Activated T-cell treated with anti-CD3 and anti-CD28 coated beads, Interleukin-2, amount 50 U/mL, for 72 hours (primary cell): Measurements from ENCODE around the gene STK31. TPM values are rescaled to one million over a fixed set of nuclear protein-coding genes. Genes with fewer than 3 reads are reported as not detected.
"Not testable (repeated sequence)": the region's sequence is repeated elsewhere in the genome, so short reads cannot be mapped to it uniquely, and the experiment has no call there.

Experiments used
- ATAC-seq, 2 donors: fragments of 150-1000 bp; cut with Tn5 transposase; replicated peaks in 1 of 2; 2 replicates each; pipeline ENCODE4 v1.10.0; 2021; ENCODE audit warnings: moderate library complexity in 2 of 2, mild to moderate bottlenecking in 1 of 2
- DNase-seq, 2 donors: peaks; one replicate each; pipeline ENCODE4 v3.0.0; 2021 to 2022; ENCODE audit warnings: mixed read lengths in 1 of 2
- H3K27ac Mint-ChIP-seq: one replicate; pipeline ENCODE4 v1.8.0; 2022; ENCODE audit warnings: mild to moderate bottlenecking, moderate library complexity, mixed read lengths
- H3K27me3 Mint-ChIP-seq: one replicate; pipeline ENCODE4 v1.8.0; 2022; ENCODE audit warnings: low read depth, mixed read lengths
- H3K36me3 Mint-ChIP-seq, 2 donors: one replicate each; pipeline ENCODE4 v1.8.0; 2022; ENCODE audit warnings: mixed read lengths in 2 of 2, mild to moderate bottlenecking in 1 of 2; ENCODE audit not compliant: insufficient read depth in 2 of 2
- H3K4me1 Mint-ChIP-seq: one replicate; pipeline ENCODE4 v1.8.0; 2022; ENCODE audit warnings: low read depth, mixed read lengths
- H3K4me3 Mint-ChIP-seq, 2 donors: one replicate each; pipeline ENCODE4 v1.8.0; 2022; ENCODE audit warnings: mild to moderate bottlenecking in 2 of 2, mixed read lengths in 2 of 2, moderate library complexity in 2 of 2
- H3K9me3 Mint-ChIP-seq, 2 donors: one replicate each; pipeline ENCODE4 v1.8.0; 2022; ENCODE audit warnings: mixed read lengths in 2 of 2
- total RNA-seq, 2 donors: library from RNA; stranded (reverse); gene quantifications; one replicate each; pipeline ENCODE4 v1.2.3, GENCODE V29; 2022

STK31 gene
- total RNA-seq, 2 donors from 2014 or later, result 1.3 TPM; not detected in 1

DNA sequence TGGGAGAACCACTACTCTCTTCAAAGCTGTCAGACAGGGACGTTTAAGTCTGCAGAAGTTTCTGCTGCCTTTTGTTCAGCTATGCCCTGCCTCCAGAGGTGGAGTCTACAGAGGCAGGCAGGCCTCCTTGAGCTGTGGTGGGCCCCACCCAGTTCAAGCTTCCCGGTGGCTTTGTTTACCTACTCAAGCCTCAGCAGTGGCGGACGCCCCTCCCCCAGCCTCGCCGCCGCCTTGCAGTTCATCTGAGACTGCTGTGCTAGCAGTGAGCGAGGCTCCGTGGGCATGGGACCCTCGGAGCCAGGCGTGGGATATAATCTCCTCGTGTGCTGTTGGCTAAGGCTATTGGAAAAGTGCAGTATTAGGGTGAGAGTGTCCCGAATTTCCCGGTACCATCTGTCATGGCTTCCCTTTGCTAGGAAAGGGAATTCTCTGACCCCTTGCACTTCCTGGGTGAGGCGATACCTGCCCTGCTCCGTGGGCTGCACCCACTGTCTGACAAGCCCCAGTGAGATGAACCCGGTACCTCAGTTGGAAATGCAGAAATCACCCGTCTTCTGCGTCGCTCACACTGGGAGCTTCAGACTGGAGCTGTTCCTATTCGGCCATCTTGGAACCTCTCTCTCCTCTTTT is 12.7 kb downstream of the STK31 start:
- H3K9me3 Mint-ChIP-seq, H3K27ac Mint-ChIP-seq, H3K27me3 Mint-ChIP-seq, H3K4me1 Mint-ChIP-seq, ATAC-seq, H3K36me3 Mint-ChIP-seq, DNase-seq, H3K4me3 Mint-ChIP-seq: not testable (repeated sequence)

DNA sequence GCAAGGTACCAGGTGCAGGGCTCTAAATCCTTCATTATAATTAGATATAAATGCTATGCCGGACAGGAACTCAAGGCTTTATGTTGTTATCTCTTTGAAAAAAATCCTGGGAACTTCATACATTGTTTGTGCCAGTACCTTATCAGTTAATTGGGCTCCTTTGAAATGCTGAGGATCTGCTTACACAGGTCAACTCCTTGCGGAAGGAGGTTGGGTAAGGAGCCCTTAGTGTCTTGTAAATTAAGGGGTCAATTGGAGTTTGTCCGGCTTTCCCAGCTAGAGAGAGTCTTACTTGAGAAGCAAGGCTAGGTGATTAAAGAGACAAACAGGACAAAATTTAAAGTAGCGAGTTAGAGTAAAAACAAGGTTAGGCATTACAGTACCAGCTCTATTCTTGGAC is 14.1 kb downstream of the STK31 start:
- not testable (repeated sequence) for ATAC-seq, DNase-seq, H3K4me3 Mint-ChIP-seq, H3K9me3 Mint-ChIP-seq, H3K27me3 Mint-ChIP-seq, H3K4me1 Mint-ChIP-seq, H3K36me3 Mint-ChIP-seq, H3K27ac Mint-ChIP-seq

DNA sequence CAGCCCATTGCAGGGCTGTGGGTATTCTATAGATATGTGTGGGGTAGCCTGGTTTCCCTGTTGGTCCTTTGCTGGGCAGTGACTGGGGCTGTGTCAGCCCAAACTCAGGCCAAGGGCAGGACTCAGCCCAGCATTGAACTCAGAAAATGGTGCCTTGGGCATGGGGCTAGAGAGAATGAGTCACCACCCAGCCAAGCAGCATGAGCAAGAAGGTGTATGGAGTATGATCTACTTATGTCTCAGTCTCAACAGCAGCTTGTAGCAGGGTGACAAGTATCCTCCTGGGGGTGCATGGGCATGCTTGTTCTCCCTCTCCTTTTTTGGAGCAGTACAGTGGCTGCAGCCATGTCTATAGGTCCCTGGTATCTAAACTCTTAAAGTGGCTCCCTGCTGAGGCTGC is 32.0 kb downstream of the STK31 start:
- ATAC-seq (no peak), DNase-seq (no peak)
- Mint-ChIP-seq H3K27me3 (no peaks in the 10 kb centered on the region), H3K9me3 (peaks cover 12 to 17% of the 10 kb centered on the region in 2 donors), H3K4me3 (no peak overlapping the region), H3K4me1 (no peaks in the 10 kb centered on the region), H3K27ac (no peak overlapping the region), H3K36me3 (peaks cover 9 to 13% of the 10 kb centered on the region in 2 donors)

DNA sequence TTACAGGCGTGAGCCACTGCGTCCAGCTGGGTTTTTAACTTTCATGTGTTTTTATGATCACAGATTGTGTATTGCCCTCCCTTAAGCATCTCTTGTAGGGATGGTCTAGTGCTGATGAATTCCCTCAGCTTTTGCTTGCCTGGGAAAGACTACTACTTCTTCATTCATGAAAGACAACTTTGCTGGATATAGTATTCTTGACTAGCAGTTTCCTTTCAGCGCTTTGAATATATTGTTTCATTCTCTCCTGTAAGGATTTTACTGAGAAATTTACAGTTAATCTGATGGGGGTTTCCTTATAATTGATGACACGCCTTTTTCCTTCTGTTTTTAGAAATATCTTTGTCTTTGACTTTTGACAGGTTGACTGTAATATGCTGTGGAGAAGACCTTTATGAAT is 33.2 kb downstream of the STK31 start:
- ATAC-seq (no peak), DNase-seq (no peak)
- Mint-ChIP-seq H3K27ac (no peak overlapping the region), H3K36me3 (peaks cover 9 to 13% of the 10 kb centered on the region in 2 donors), H3K27me3 (no peaks in the 10 kb centered on the region), H3K4me3 (no peak overlapping the region), H3K9me3 (peaks cover 12 to 20% of the 10 kb centered on the region in 2 donors), H3K4me1 (no peaks in the 10 kb centered on the region)

DNA sequence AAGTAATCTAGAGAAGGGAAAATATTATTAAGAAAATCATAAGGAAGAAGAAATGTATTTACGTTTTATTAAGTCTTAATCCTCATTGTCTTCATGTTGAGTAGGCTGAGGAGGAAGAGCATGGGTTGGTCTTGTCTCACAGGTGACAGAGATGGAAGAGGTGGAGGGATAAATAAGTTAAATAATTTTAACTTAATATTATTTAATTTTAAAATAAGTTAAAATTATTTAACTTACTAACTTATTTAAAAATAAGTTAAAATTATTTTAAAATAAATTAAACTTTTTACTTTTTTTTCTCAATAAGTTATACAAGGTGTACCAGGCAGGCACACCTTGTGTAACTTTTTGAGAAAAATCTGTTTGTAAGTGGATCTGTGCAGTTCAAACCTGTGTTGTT is 36.6 kb downstream of the STK31 start:
- H3K9me3 Mint-ChIP-seq, result peaks cover 12 to 20% of the 10 kb centered on the region in 2 donors
- H3K27me3 Mint-ChIP-seq, result no peaks in the 10 kb centered on the region
- no peak overlapping the region for H3K27ac Mint-ChIP-seq
- H3K36me3 Mint-ChIP-seq, result peaks cover 9 to 13% of the 10 kb centered on the region in 2 donors
- H3K4me3 Mint-ChIP-seq, result no peak overlapping the region
- ATAC-seq (no peak), DNase-seq (no peak)
- no peaks in the 10 kb centered on the region for H3K4me1 Mint-ChIP-seq

- H3K4me3 Mint-ChIP-seq, result no peak overlapping the region
- no peak for ATAC-seq
- H3K27ac Mint-ChIP-seq, result no peak overlapping the region
- H3K36me3 Mint-ChIP-seq, result peaks cover 0 to 2% of the 10 kb centered on the region in 2 donors
- peaks cover 0 to 5% of the 10 kb centered on the region in 2 donors for H3K9me3 Mint-ChIP-seq
- H3K27me3 Mint-ChIP-seq, result no peaks in the 10 kb centered on the region
- DNase-seq, result no peak
- H3K4me1 Mint-ChIP-seq, result no peaks in the 10 kb centered on the region
These were observed 41.8 kb downstream of the STK31 start for GRCh38 chr7:23751852-23752251.

DNA sequence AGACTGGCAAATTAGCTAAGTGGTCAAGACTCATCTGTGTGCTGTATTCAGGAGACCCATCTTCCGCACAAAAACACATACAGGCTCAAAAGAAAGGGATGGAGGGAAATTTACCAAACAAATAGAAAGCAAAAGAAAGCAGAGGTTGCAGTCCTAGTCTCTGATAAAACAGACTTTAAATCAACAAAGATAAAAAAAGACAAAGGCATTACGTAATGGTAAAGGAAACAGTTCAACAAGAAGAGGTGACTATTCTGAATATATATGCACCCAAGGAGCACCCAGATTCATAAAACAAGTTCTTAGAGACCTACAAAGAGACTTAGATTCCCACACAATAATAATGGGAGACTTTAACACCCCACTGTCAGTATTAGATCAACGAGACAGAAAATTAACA is 48.8 kb downstream of the STK31 start:
- H3K36me3 Mint-ChIP-seq, H3K9me3 Mint-ChIP-seq, ATAC-seq, H3K4me3 Mint-ChIP-seq, H3K27ac Mint-ChIP-seq, DNase-seq, H3K4me1 Mint-ChIP-seq, H3K27me3 Mint-ChIP-seq: not testable (repeated sequence)

DNA sequence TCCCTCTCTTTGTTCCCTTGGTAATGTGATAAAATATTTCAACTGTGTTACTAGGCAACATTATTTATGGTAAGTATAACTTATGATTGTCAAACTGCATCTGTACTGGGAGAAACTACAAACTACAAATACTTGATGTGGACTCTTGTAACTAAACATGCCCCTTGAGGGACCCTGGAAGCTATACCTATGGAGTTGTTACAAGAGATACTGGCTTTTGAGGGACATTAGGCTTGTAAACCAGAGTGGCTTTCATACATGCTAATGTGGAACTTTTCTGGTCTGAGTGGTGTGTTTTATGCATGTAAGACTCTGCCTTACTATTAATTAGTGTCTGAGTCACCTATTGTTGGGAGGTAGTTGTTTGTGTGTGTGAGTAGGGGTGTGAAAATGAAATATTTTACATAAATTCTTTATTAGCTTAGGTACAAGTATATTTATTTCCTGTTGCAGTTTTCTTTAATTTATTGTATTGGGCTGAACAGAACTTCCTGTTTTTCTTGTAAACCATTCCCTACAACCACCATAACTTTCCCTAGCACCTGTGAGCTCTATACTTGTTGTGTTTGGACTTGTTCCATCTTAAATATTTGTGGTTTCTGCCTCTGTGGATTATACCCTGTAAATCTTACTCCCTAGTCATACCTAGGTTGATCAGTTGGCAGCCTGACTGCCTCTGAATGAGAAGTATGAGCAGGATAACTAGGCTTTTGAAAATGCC is 49.8 kb downstream of the STK31 start:
- Mint-ChIP-seq H3K36me3 (peaks cover 0 to 2% of the 10 kb centered on the region in 2 donors), H3K27me3 (no peaks in the 10 kb centered on the region), H3K27ac (no peak overlapping the region), H3K9me3 (no peaks in the 10 kb centered on the region), H3K4me3 (no peak overlapping the region), H3K4me1 (no peaks in the 10 kb centered on the region)
- no peak for ATAC-seq
- DNase-seq, result no peak

- Mint-ChIP-seq H3K27ac (no peak overlapping the region), H3K4me1 (no peaks in the 10 kb centered on the region), H3K9me3 (no peaks in the 10 kb centered on the region), H3K36me3 (no peaks in the 10 kb centered on the region), H3K27me3 (no peaks in the 10 kb centered on the region), H3K4me3 (no peak overlapping the region)
- no peak for ATAC-seq
- DNase-seq, result no peak
These were observed 55.9 kb downstream of the STK31 start for GRCh38 chr7:23765943-23766342.

GRCh38 chr7:23767514-23767913 is 57.5 kb downstream of the STK31 start:
- Mint-ChIP-seq H3K27me3 (no peaks in the 10 kb centered on the region), H3K9me3 (no peaks in the 10 kb centered on the region), H3K36me3 (no peaks in the 10 kb centered on the region), H3K4me3 (no peak overlapping the region), H3K27ac (no peak overlapping the region), H3K4me1 (no peaks in the 10 kb centered on the region)
- ATAC-seq, result no peak
- no peak for DNase-seq

GRCh38 chr7:23768022-23768421 is 58.0 kb downstream of the STK31 start:
- Mint-ChIP-seq H3K27ac (no peak overlapping the region), H3K4me1 (no peaks in the 10 kb centered on the region), H3K9me3 (no peaks in the 10 kb centered on the region), H3K36me3 (no peaks in the 10 kb centered on the region), H3K27me3 (no peaks in the 10 kb centered on the region), H3K4me3 (no peak overlapping the region)
- DNase-seq, result no peak
- no peak for ATAC-seq

DNA sequence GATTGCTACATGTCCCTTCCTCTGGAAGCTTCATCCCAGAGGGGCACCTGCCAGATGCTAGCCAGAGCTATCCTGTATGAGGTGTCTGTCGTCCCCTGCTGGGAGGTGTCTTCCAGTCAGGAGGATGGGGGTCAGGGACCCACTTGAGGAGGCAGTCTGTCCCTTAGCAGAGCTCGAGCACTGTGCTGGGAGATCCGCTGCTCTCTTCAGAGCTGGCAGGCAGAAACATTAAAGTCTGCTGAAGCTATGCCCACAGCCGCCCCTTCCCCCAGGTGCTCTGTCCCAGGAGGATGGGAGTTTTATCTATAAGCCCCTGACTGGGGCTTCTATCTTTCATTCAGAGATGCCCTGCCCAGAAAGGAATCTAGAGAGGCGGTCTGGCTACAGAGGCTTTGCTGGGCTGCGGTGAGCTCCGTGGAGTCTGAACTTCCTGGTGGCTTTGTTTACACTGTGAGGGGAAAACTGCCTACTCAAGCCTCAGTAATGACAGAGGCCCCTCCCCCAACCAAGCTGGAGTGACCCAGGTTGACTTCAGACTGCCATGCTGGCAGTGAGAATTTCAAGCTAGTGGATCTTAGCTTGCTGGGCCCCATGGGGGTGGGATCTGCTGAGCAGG is 69.3 kb downstream of the STK31 start:
- H3K27me3 Mint-ChIP-seq, H3K4me1 Mint-ChIP-seq, H3K4me3 Mint-ChIP-seq, H3K9me3 Mint-ChIP-seq, H3K27ac Mint-ChIP-seq, DNase-seq, ATAC-seq, H3K36me3 Mint-ChIP-seq: not testable (repeated sequence)

GRCh38 chr7:23783115-23783514 is 73.1 kb downstream of the STK31 start:
- H3K9me3 Mint-ChIP-seq, result no peaks in the 10 kb centered on the region
- no peak overlapping the region for H3K4me3 Mint-ChIP-seq
- H3K36me3 Mint-ChIP-seq, result no peaks in the 10 kb centered on the region
- ATAC-seq (no peak), DNase-seq (no peak)
- no peak overlapping the region for H3K27ac Mint-ChIP-seq
- no peaks in the 10 kb centered on the region for H3K27me3 Mint-ChIP-seq
- no peaks in the 10 kb centered on the region for H3K4me1 Mint-ChIP-seq
